RWPE2 (cell line): ENCODE measurements around the gene AUH.

ENCODE experiments used
- ATAC-seq: fragments of 200-7000 bp; cut with Tn5 transposase; 3 replicates; pipeline ENCODE4 v1.9.1; 2021; ENCODE audit warnings: low read depth
- DNase-seq: peaks from one replicate; pipeline ENCODE4 v3.0.0-alpha.2; 2020; ENCODE audit warnings: low spot score
- H3K27ac ChIP-seq: fragments of 450-650 bp; 2 replicates; pipeline ENCODE4 v1.5.1; 2017; ENCODE audit warnings: mild to moderate bottlenecking; ENCODE audit not compliant: poor library complexity, severe bottlenecking
- H3K27me3 ChIP-seq: fragments of 250-450 bp; sonication (Bioruptor Pico); 2 replicates; pipeline ENCODE4 v1.5.1; 2021; ENCODE audit warnings: mild to moderate bottlenecking, moderate library complexity; ENCODE audit not compliant: insufficient read depth, poor library complexity, severe bottlenecking
- H3K36me3 ChIP-seq: fragments of 250-450 bp; sonication (Bioruptor Pico); 2 replicates; pipeline ENCODE4 v1.5.1; 2020; ENCODE audit warnings: low read depth, mild to moderate bottlenecking, moderate library complexity
- H3K4me1 ChIP-seq: fragments of 250-450 bp; sonication (Bioruptor Pico); 2 replicates; pipeline ENCODE4 v1.5.1; 2021; ENCODE audit warnings: mild to moderate bottlenecking, moderate library complexity; ENCODE audit not compliant: insufficient read depth, poor library complexity, severe bottlenecking
- H3K4me3 ChIP-seq: fragments of 250-450 bp; sonication (Bioruptor Pico); 2 replicates; pipeline ENCODE4 v1.5.1; 2021; ENCODE audit warnings: mild to moderate bottlenecking, moderate library complexity; ENCODE audit not compliant: severe bottlenecking
- H3K9me3 ChIP-seq: fragments of 250-450 bp; sonication (Bioruptor Pico); 2 replicates; pipeline ENCODE4 v1.5.1; 2021; ENCODE audit warnings: mild to moderate bottlenecking, moderate library complexity; ENCODE audit not compliant: severe bottlenecking
- CTCF ChIP-seq: fragments of 450-650 bp; IDR thresholded peaks from one replicate; pipeline ENCODE4 v1.5.1; 2017; ENCODE audit warnings: mild to moderate bottlenecking, moderate library complexity; ENCODE audit not compliant: poor library complexity, severe bottlenecking

AUH gene

GRCh38 chr9:91240596-91241165 lies 121.0 kb downstream of the AUH start:
- peaks cover 2% of the 10 kb centered on the region for H3K4me1 ChIP-seq
- no peak overlapping the region for H3K27ac ChIP-seq
- no peaks in the 10 kb centered on the region; the same call in 1 of the 2 replicates for H3K36me3 ChIP-seq
- H3K4me3 ChIP-seq, result no peak overlapping the region
- no peak for TF ChIP-seq CTCF
- H3K9me3 ChIP-seq, result no peaks in the 10 kb centered on the region
- ATAC-seq (no peak), DNase-seq (no peak)
- no peaks in the 10 kb centered on the region for H3K27me3 ChIP-seq

DNA sequence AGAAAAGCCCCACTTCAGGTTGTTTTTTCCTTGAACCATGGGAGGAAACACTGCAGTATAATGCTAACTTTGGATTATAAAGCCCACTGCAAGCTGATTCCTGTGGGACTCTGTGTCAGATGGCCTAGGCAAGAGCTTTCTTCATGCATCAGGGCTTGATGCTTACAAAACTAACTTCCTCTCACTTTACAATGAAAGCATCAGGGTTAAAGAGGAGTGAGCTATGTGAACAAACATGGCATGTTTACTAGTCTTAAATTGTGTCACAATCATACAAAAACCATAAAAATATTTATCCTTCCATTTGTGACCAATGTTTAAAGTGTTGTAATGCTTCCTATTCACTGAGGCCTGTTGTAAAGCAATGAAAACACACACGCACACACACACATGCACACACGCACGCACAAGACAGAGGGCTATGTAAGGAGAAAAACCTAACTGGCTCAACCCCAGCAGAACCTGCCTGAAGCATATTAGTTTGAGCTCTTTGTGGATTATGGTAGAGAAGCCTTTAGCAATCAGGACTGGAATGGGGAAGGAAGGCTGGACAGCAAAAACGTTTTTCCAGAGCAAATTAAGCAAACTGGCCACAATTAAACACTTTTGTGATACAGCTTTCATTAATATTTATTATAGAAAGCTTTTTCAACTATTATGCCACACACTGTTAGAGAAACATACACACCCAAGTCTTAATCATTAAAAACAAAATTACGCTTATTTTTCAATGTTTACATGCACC lies 122.2 kb downstream of the AUH start:
- Histone ChIP-seq H3K9me3 (no peaks in the 10 kb centered on the region), H3K27me3 (no peaks in the 10 kb centered on the region), H3K27ac (no peak overlapping the region), H3K4me1 (no peaks in the 10 kb centered on the region), H3K4me3 (no peak overlapping the region), H3K36me3 (no peaks in the 10 kb centered on the region; the same call in 1 of the 2 replicates)
- ATAC-seq (no peak), DNase-seq (no peak)
- TF ChIP-seq CTCF, result no peak

GRCh38 chr9:91234523-91234922 lies 127.2 kb downstream of the AUH start:
- no peak for ATAC-seq
- no peaks in the 10 kb centered on the region for H3K4me1 ChIP-seq
- H3K36me3 ChIP-seq, result no peaks in the 10 kb centered on the region
- no peaks in the 10 kb centered on the region for H3K9me3 ChIP-seq
- no peak overlapping the region for H3K27ac ChIP-seq
- DNase-seq, result no peak
- no peaks in the 10 kb centered on the region for H3K27me3 ChIP-seq
- no peak for TF ChIP-seq CTCF
- H3K4me3 ChIP-seq, result no peak overlapping the region

GRCh38 chr9:91231619-91232018 lies 130.1 kb downstream of the AUH start:
- ATAC-seq (no peak), DNase-seq (no peak)
- TF ChIP-seq CTCF, result no peak
- Histone ChIP-seq H3K4me3 (no peak overlapping the region), H3K36me3 (no peaks in the 10 kb centered on the region), H3K9me3 (no peaks in the 10 kb centered on the region), H3K27me3 (no peaks in the 10 kb centered on the region), H3K27ac (no peak overlapping the region), H3K4me1 (no peaks in the 10 kb centered on the region)

GRCh38 chr9:91223000-91223399 lies 138.7 kb downstream of the AUH start:
- DNase-seq (no peak), ATAC-seq (no peak)
- TF ChIP-seq CTCF, result no peak
- H3K4me3 ChIP-seq, result no peak overlapping the region
- H3K4me1 ChIP-seq, result no peaks in the 10 kb centered on the region
- H3K9me3 ChIP-seq, result no peaks in the 10 kb centered on the region
- no peaks in the 10 kb centered on the region for H3K27me3 ChIP-seq
- no peak overlapping the region for H3K27ac ChIP-seq
- no peaks in the 10 kb centered on the region for H3K36me3 ChIP-seq
